Stimulated activated CD4-positive, alpha-beta T cell treated with anti-CD3 and anti-CD28 coated beads, TNF-alpha, amount 100 ng/mL, for 48 hours (primary cell): Measurements from ENCODE around the gene USH2A.

Source experiments
- DNase-seq, 3 donors: peaks; one replicate each; pipeline ENCODE4 v3.0.0-alpha.2; 2020; ENCODE audit warnings: low read depth in 3 of 3

USH2A gene

DNA sequence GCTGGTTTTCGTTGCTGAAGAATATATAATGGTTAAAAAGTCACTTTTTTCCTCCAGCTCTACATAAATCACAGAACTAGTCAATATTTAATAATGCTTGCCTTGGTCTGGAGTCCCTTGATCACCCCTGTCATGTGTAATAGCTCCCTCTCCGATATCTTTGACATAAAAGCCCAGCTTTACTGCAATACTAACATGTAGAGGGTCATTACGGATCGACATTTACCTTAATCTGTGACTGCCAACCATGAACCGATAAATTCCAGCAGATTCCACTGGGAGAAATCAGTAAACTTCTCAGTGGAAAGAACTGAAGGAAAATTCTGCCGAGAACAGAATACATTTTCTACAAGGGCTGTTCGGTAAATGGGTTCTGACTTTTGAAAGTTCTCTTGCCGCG, 459.6 kb downstream of the USH2A start:
- no peak for DNase-seq

DNA sequence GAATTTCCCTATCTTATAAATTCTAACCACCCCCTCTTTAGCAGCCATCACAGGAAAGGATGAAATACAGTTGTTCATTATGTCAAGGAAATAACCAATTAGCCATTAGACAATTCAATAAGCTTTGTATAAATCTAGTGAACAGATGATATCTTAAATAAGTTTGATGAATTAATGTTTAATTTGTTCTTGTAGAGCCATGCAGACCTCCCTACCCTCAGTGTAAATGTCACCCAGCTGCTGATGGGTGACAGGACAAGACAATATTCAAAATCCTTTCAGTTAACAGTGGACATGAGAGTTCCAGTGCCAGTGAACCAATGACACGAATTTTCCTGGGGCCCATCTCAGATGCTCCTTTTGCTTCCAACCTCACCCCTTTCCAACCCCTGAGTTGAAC, 460.2 kb downstream of the USH2A start:
- DNase-seq, result no peak

DNA sequence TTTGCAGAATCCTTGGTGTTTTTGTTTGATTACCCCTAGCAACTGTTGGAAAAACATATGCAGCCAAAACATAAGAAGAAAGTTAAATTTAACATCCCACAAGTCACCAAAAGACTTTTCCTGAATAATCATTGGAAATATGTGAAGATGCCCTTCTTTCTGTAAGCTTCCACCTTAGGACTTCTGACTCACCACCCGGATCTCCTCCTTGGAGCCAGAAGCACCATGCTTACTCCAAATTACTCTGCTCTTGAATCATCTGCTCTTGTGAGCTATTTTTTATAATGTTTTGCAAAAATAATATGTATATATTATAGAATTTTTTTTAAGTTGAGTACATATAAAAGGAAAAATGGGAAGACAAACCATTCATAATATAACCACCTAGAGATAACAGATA, 464.4 kb downstream of the USH2A start:
- no peak for DNase-seq

DNA sequence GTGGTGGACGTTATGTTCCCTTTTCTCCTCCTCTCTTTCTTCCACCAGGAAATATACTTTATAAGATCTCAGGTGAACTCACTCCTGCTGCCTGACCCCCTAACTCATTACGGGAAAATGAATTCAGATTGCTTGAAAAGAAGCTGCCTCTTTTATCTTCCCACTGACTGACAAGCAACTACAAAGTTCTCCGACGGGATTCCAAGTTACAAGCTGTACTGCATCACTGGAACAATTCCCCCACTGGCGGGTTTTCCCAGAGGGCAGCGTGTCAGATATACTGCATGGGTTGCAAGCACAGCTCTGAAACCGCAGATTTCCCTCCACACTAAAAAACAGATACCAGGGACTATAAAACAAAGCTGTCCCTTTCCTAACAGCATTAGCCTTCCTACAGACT, 465.6 kb downstream of the USH2A start:
- DNase-seq, result no peak

DNA sequence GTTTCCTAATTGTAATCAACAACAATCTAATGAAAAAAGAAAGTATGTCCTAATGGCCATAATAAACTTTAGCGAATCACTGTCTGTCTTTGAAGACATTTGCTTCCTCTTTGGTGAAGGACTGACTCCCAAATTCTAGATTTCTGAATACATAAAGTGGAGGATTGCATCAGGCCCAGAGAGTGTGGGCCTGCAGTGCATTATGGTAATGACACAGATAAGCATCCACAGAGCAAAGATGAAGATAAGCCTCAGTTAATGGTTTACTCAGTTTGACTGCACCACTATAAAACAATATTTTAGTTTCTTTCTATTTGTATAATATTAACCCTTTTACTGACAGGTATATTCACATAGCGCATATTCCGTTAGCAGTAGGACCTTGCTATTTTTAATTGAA, 490.7 kb downstream of the USH2A start:
- no peak for DNase-seq

DNA sequence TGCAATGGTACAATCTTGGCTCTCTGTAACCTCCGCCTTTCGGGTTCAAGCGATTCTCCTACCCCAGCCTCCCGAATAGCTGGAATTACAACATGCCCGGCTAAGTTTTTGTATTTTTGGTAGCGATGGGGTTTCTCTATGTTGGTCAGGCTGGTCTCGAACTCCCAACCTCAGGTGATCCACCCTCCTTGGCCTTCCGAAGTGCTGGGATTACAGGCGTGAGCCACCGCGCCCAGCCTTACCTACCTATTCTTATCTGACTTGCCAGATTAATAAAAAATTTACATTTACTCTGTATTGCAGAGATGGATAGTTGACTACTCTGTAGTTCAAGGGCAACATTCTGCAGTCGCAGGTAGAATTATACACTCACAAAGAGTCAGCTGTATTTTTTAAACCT, 496.6 kb downstream of the USH2A start:
- no peak for DNase-seq

DNA sequence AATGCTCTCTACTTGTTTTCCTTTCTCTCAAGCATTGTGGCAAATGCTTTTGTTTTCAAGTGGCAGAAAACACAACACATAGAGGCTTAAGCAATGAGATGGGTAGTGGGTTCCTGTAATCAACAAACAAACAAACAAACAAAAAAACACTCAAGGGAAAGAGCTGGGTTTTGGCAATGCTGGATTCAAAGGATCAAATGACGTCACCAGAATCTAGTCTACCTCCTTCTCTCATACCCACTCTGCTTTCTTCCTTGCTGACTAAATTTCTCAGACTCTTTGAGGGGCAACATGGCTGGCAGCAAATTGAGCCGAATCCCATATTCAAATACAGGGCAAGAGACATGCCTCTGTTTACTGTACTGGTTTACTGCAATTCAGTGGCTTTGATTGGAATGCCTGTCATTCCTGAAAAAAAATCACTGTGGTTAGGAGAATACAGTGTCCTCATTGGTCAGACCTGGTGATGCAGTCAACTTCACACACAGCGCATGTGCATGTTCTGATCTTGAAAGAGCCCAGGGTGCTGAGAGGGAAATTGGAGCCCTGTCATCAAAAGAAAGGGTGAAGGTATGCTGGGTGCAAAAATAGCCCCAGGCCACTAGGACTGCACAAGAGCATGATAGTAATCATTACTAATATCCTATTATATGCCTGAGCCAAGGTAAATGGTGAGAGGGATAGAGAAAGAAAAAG, 500.0 kb downstream of the USH2A start:
- DNase-seq, result no peak

DNA sequence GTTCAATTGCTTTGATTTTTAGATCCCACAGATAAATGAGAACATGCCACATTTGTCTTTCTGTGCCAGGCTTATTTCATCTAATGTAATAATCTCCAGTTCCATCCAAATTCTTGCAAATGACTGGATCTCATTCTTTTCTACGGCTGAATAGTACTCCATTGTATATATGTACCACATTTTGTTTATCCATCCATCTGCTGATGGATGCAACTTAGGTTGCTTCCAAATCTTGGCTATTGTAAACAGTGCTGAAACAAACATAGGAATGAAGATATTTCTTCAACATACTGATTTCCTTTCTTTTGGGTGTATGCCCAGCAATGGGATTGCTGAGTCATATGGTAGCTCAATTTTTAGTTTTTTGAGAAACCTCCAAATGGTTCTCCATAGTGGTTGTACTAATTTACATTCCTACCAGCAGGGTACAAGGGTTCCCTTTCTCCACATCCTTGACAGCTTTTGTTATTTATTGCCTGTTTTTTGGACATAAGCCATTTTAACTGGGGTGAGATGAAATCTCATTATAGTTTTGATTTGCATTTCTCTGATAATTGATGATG, 511.8 kb downstream of the USH2A start:
- DNase-seq, result no peak

DNA sequence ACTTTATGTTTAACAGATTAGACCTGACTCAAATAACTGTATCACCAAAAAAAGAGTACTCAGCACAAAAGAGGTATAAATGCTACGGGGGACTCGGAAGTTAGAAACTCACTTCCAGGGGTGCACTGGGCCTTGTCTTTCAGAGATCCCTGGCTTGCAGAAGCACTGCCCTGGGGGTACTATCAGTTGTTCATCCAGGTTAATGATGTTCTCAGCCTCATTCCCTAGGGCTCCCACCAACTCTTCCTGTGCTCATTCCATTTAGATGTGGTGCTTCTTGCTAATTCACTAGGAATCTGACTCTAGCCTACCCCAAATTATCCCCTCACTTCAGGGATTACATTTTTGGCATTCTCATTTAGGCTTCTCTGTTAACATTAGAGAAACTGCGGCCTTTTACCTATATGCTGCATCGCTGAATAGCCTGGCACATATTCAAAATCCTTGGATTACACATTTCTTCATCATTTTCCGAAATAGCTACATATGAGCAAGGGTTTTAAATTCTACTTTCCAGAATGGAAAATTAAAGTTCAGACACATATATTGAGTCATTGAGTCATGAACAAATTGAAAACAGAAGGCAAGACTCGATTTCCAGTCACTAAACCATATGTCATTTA, 517.6 kb downstream of the USH2A start:
- DNase-seq, result no peak

DNA sequence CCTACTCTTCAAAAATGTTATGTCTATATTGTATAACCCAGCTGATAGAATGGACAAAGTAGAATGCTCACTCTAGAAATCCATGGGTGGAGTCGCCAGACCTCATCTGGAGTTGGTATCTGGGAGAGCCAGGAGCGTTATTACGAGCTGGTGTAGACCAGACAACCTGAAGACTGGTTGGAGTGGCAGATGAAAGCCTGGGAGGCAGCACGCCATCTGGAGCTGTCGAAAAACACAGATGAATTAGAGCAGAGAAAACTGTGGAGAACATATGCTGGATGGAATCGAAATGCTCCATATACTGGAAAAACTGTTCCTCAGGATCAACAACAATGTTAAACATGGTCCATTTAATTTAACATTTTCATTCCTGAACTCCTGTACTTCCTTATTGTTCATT, 522.6 kb downstream of the USH2A start:
- DNase-seq, result no peak

DNA sequence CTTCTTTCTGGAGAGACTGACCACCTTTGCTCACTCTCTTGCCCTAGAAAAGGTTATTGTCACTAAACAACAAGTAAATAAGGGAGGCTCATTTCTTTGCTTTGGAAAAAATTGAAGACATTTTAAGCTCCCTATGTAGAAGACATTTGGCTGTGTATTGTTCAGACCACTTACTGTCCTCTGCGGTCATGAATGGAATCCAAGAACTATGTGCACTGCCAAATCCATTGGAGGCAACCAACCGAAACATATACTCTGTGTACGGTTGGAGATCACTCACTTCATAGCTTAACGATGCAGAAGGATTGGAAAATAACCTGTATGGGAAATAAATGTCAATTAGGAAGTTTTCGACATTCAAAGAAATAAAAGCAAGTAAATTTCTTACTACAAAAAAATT, 523.3 kb downstream of the USH2A start:
- no peak for DNase-seq

DNA sequence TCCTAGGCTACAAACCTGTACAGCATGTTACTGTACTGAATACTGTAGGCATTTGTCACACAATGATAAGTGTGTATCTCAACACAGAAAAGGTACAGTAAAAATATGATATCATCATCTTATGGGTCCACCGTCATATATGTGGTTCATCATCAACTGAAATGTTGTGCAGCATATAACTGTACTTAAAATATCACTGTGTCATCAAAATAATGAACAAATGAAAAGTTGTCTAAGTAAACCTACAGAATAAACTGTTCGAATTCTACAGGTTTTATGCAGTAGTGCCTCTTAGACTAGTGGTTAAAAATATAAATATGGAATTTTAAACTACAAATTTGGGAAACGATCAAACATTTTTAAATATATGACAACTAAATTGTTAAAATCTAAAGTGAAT, 527.4 kb downstream of the USH2A start:
- no peak for DNase-seq

DNA sequence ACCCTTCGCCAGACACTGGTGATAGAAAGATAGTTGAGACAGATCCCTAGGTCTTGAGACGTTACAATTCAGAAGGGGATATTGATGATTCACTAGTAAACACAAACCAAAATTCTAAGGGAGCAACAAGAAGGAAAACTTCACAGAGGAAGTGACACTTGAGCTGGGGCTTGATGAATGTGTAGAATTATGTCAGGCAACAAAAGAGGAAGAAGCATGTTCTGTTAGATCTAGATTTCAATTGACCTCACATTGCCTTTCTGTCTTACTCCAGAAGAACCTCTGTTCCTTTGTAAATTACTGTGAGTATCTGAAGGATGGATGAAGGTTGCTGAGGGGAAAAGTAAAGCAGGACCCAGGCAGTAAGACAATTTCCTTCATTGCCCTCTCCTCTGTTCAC, 528.0 kb downstream of the USH2A start:
- no peak for DNase-seq

DNA sequence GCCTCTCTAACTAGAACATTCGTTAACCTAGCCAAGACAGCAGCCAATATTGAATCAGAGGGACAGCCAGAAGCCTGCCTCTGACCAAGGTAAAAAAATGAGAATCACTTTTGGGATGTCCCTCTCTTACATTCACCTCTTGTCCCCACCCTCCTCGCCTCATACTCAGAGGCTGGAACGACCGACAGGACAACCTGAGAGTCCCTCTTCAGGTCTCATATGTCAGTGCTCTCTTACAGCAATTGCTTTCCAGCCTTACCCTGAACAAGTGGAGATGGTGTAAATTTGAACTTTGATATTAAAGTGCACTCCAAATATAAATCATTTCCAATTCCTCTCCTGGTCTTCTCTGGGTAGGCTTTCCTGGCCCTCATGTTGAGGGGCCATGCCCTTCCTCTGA, 528.6 kb downstream of the USH2A start:
- no peak for DNase-seq

DNA sequence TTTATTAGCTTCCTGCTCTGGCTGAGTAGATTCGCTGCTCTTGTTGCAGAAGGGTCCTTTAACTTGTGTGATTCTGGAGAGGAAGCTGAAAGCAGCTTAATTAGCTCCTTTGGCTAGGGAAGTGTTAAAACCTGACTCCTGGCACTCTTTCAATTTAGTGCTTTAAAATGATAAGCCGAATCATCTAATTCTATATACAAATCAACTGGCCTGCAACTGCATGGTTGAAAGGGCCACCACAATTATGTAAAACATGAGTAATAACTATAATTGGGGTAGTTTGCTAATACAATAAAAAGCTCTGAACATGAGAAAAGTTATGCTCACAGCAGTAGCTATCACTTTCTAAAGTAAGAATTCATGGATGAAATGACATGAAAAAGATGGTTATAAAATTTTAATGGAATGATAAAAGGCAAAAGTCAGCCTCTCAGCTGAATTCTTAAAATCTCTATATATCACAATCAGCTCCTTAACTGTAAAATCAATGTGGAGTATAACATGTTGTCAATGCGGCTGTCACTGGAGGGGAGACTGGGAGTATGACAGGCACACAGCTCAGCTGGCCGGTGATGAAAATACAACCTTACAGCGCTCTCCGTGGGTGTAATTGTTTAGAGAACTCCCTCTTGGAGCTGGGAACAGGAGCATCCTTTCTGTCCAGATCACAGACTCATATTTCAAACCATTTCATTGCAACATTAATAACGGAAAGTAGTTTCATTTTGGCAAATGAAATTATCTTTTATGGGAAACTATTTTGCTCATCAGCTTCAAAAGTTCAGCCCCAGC, 531.8 kb downstream of the USH2A start:
- DNase-seq, result no peak

DNA sequence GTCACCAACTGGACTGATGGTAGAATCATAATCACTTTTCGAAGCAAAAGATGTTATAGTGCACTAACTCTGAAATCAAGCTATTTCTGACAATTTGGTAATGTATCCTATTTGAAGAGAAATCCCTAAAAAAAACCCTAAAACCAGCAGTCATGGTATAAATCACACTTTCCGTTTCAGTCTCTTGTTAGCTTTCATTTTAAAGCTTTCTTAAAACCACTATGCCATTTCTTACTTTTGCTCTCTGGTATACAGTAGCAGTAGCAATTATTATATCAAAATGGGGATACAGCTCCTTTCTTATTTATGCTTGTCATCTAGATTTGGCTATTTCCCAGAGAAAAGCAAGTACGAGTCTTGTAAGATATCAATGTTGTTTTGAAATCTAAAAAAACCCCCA, 532.8 kb downstream of the USH2A start:
- DNase-seq, result no peak

DNA sequence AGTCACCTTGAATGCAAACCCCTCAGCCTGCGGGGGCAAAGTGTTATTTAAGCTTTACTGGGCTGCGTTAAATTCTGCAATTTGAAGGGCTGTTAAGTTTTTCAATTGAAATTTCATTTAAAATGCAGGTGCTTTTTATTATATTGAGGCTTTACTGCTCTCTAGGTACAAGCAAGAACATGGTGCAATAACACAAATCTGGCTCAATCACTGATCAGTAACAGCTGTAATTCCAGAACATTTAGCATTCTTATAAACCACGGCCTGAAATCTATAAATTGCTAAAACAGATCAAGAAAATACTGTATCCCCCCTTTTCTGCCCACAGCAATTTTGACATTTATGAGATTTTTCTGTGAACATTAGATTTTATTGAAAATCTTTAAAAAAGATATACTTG, 533.4 kb downstream of the USH2A start:
- DNase-seq, result no peak

DNA sequence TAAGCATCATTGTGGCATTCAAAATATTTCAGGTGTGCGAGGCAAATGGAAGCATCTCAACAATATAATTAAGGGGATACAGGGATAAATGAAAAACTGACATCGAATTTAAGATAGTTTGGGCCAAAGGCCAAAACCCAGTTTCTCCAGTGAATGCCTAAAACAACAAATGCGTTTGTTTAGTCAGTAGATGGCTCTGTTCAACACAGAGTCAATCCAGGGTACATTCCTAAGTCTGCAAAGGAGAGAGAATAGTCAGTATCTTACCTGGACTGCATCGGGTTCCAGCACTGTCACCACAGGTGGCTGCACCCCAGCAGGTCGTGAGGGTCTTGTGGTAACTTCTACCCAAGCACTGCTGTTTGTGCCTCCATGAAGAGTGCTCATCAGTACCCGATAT, 535.1 kb downstream of the USH2A start:
- no peak for DNase-seq

DNA sequence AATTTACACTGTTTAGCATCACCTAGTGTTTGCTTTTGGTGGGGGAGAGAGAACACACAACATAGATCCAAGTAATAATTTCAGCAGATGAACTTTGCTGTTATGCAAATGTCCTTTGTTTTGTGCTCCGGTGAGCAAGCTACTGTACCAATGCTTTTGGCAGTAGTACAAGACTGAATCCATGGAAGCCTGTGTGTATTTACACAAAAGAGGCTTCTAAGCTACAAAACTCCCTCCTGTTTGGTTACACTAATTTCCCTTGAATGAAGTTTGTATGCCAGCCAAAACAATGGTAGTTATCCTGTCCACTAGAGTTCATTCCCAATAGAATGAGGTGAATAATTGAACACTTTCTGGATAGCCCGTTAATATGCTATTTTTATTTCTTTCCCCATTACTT, 535.6 kb downstream of the USH2A start:
- no peak for DNase-seq

DNA sequence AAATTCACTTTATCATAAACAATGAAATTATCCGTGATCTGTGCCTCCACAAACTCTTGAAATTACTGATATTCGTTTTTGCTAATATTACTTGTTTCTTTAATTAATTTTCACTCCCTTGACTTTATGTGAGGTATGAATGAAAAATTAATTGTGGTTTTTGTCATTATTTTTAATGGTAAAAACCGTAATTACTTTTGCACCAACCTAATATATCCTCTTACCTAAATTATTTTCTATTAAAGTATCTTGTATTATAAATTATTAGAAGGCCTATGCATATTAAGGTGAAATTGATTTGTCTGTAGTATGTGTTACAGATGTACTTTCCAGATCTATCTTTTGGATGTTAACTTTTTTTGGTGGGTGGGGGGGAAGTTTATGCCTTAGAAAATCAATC, 540.2 kb downstream of the USH2A start:
- DNase-seq, result no peak

DNA sequence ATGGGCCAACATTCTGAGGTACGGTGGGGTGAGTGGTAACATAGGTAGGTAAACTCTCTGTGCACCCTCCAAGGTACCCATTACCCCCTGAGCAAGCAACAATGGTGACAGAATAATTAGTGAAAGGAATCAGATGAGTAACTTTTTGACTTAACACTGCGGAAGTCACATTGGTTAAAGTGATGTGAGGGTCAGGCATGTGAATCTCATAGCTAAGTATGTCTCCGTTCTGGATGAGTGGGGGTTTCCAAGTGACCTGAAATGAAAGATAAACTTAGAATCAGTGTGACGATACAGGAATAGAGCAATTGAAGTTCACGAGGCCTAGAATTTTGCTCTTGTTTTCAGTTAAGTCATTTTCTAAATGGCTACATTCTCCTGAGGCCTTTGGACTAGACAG, 544.4 kb downstream of the USH2A start:
- DNase-seq, result no peak

DNA sequence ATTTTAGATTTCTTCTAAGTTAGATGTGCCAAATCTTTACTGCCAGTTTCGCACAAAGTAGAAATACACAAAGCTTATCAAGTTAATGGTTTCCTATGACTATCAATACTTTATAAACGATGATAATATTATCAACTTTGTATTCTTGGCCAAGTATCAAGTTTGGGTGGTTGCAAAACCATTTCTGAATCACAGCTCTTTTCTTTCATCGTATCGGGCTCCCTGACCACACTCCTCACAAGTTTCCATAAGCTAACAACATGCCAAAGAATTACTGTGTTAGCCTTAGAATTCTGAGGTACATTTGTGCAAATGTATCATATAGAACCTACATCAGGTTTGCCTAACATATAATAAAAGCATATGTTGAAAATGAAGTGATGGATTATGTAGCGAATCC, 545.1 kb downstream of the USH2A start:
- DNase-seq, result no peak

DNA sequence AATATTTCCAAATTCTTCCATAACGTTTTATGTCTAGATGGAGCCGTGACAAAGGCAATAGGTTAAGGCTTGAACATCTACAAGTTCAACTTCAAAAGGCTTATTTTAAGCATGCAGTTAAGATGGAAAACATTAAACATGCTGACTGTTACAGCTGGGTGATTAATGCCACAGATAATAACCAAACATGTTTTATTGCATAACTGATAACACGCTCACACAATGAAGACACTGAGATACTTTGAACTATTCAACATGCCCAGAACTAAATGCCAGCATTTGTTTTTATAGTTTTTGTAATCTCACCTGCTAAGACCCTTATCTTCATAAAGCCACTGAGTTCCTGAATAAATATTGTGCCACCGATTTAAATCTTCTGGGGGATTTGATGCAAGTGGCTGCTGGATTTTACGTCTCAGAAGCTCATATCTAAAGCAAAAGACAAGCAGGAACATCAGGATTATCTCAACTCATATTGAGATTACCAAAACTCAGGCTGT, 545.7 kb downstream of the USH2A start:
- DNase-seq, result no peak
